Measurements from ENCODE around the gene GLIPR2. TPM values are rescaled to one million over a fixed set of nuclear protein-coding genes. Genes with fewer than 3 reads are reported as not detected.

Gene GLIPR2
- polyA plus RNA-seq, 1 of the 3 experiments (the other 2 are of a cell fraction), result 38.3 TPM

DNA sequence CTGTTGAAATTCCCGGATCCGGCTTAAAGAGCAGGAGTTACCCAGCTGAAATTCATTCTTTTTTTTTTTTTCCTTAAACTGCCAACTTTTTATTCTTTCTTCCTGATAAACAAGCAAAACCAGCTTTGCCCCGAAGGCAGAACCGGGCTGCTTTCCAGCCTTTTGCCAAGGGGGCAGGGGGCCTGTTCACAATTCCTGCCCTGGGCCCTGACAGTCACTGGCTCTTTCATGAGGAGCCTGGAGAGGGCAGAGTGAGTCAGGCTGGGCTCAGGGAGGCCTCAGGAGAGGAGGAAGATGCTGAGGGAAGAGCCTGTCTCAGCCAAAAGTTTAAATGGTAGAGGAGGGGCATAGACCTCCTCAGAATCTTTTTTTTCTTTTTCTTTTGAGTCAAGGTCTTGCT is 4.8 kb downstream of the GLIPR2 start:
- H3K4me2 ChIP-seq, result no peak overlapping the region
- H3K4me1 ChIP-seq (ENCODE audit: control insufficient read depth in 1 of 2, insufficient read depth in 2 of 2, low read depth in 1 of 2, low read length in 1 of 2), result peaks cover 0 to 21% of the 10 kb centered on the region in 2 experiments; a peak in 2 of 4 replicates
- peaks cover 8% of the 10 kb centered on the region for H4K20me1 ChIP-seq (ENCODE audit: insufficient read depth)
- no peak overlapping the region for H3K4me3 ChIP-seq (ENCODE audit: low read depth in 2 of 2, low read length in 1 of 2)
- no peak overlapping the region for H3K27ac ChIP-seq (ENCODE audit: low read depth in 2 of 2, low read length in 1 of 2)
- peaks cover 50% of the 10 kb centered on the region for H3K79me2 ChIP-seq (ENCODE audit: insufficient read depth)
- no peaks in the 10 kb centered on the region for H3F3A ChIP-seq (replicated peaks; ENCODE audit: insufficient read depth)
- no peak overlapping the region for H2AFZ ChIP-seq (ENCODE audit: low read depth)
- TF ChIP-seq SMC3 (IDR thresholded peaks at IDR 0.05; ENCODE audit: low read depth, low read length), result peak; percentile 47
- TF ChIP-seq, protein P1, sequence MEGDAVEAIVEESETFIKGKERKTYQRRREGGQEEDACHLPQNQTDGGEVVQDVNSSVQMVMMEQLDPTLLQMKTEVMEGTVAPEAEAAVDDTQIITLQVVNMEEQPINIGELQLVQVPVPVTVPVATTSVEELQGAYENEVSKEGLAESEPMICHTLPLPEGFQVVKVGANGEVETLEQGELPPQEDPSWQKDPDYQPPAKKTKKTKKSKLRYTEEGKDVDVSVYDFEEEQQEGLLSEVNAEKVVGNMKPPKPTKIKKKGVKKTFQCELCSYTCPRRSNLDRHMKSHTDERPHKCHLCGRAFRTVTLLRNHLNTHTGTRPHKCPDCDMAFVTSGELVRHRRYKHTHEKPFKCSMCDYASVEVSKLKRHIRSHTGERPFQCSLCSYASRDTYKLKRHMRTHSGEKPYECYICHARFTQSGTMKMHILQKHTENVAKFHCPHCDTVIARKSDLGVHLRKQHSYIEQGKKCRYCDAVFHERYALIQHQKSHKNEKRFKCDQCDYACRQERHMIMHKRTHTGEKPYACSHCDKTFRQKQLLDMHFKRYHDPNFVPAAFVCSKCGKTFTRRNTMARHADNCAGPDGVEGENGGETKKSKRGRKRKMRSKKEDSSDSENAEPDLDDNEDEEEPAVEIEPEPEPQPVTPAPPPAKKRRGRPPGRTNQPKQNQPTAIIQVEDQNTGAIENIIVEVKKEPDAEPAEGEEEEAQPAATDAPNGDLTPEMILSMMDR (IDR thresholded peaks at IDR 0.05), result peak; percentile 58
- TF ChIP-seq, protein P2, sequence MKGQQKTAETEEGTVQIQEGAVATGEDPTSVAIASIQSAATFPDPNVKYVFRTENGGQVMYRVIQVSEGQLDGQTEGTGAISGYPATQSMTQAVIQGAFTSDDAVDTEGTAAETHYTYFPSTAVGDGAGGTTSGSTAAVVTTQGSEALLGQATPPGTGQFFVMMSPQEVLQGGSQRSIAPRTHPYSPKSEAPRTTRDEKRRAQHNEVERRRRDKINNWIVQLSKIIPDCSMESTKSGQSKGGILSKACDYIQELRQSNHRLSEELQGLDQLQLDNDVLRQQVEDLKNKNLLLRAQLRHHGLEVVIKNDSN (IDR thresholded peaks at IDR 0.05; ENCODE audit: borderline replicate concordance, low read depth), result no peak
- TF ChIP-seq JUND (IDR thresholded peaks at IDR 0.05), result no peak
- no peak for TF ChIP-seq CHD2 (IDR thresholded peaks at IDR 0.05; ENCODE audit: low read length, partially characterized antibody)
- peak; percentile 63 for TF ChIP-seq RAD21 (IDR thresholded peaks at IDR 0.05; ENCODE audit: low read length)
- H3K27me3 ChIP-seq (ENCODE audit: insufficient read depth), result no peaks in the 10 kb centered on the region
- 77% methylated on average over 4 of the region's 4 CpGs for WGBS (ENCODE audit: low lambda C conversion rate)
- H3K36me3 ChIP-seq (replicated peaks in 1 of 2; ENCODE audit: control insufficient read depth in 1 of 2, insufficient read depth in 2 of 2, low read length in 1 of 2), result peaks cover 0 to 20% of the 10 kb centered on the region in 2 experiments
- H3K9me3 ChIP-seq, result no peaks in the 10 kb centered on the region
- CTCF ChIA-PET, result interaction anchor here (1.1 to 8.1 kb wide), 8 partner anchors 9 to 49 kb away, joined by 3 to 113 read pairs (median 4); partner anchors contain the start of gene CCIN
- H3K9ac ChIP-seq, result no peak overlapping the region
- peak; percentile 54 for DNase-seq
- POLR2A ChIA-PET, result interaction anchor here (0.7 kb wide), 1 partner anchor 10 kb away, joined by 3 read pairs; no protein-coding TSS in a partner anchor
- no peaks in the 10 kb centered on the region for H3K9me2 ChIP-seq

DNA sequence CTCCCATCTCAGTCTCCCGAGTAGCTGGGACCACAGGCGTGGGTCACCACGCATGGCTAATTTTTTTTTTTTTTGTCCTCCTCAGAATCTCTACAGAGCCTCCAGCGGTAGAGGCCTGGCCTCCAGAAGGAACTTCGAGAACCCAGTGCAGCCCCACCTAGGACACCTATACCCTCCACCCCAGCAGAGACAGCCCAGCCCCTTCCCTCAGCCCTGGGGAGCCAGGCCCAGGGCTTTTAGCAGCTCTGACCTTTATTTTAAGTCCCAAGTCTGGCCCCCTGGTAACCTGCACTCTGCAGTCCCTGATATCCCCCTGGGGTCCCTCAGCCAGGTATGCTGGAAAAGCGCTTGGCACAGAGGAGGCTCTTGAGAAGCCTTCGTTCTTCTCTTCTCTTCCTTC is 5.2 kb downstream of the GLIPR2 start:
- H2AFZ ChIP-seq (ENCODE audit: low read depth), result no peak overlapping the region

More for the DNA sequence above, 5.2 kb downstream of the GLIPR2 start:
- no peak overlapping the region for H3K9ac ChIP-seq
- no peaks in the 10 kb centered on the region for H3K27me3 ChIP-seq (ENCODE audit: insufficient read depth)
- H3K79me2 ChIP-seq (ENCODE audit: insufficient read depth), result peaks cover 50% of the 10 kb centered on the region
- TF ChIP-seq ELF1 (IDR thresholded peaks at IDR 0.05), result no peak
- no peak for TF ChIP-seq POLR2AphosphoS5 (IDR thresholded peaks at IDR 0.05; ENCODE audit: low read depth, low read length)
- TF ChIP-seq, protein P3, sequence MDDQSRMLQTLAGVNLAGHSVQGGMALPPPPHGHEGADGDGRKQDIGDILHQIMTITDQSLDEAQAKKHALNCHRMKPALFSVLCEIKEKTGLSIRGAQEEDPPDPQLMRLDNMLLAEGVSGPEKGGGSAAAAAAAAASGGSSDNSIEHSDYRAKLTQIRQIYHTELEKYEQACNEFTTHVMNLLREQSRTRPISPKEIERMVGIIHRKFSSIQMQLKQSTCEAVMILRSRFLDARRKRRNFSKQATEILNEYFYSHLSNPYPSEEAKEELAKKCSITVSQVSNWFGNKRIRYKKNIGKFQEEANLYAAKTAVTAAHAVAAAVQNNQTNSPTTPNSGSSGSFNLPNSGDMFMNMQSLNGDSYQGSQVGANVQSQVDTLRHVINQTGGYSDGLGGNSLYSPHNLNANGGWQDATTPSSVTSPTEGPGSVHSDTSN (IDR thresholded peaks at IDR 0.05), result no peak
- no peak for TF ChIP-seq RFX5 (IDR thresholded peaks at IDR 0.05; ENCODE audit: low read length)
- TF ChIP-seq TCF12 (IDR thresholded peaks at IDR 0.05), result no peak
- no peak for TF ChIP-seq MEF2A (IDR thresholded peaks at IDR 0.05; ENCODE audit: borderline replicate concordance, low read depth)
- TF ChIP-seq FOXJ3 (CRISPR knock-in tag; IDR thresholded peaks at IDR 0.05), result no peak
- TF ChIP-seq EP300 (IDR thresholded peaks at IDR 0.05; ENCODE audit: borderline replicate concordance in 1 of 2, low read depth in 1 of 2, low read length in 1 of 2), result no peak
- TF ChIP-seq, protein P4, sequence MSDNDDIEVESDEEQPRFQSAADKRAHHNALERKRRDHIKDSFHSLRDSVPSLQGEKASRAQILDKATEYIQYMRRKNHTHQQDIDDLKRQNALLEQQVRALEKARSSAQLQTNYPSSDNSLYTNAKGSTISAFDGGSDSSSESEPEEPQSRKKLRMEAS (IDR thresholded peaks at IDR 0.05; ENCODE audit: low read depth), result no peak
- no peak for TF ChIP-seq NFIC (IDR thresholded peaks at IDR 0.05; ENCODE audit: borderline replicate concordance)
- TF ChIP-seq, protein P5, sequence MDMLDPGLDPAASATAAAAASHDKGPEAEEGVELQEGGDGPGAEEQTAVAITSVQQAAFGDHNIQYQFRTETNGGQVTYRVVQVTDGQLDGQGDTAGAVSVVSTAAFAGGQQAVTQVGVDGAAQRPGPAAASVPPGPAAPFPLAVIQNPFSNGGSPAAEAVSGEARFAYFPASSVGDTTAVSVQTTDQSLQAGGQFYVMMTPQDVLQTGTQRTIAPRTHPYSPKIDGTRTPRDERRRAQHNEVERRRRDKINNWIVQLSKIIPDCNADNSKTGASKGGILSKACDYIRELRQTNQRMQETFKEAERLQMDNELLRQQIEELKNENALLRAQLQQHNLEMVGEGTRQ (IDR thresholded peaks at IDR 0.05; ENCODE audit: borderline replicate concordance, low read depth, low read length), result no peak
- peaks cover 0 to 23% of the 10 kb centered on the region in 2 experiments for H3K36me3 ChIP-seq (replicated peaks in 1 of 2; ENCODE audit: control insufficient read depth in 1 of 2, insufficient read depth in 2 of 2, low read length in 1 of 2)
- H3F3A ChIP-seq (replicated peaks; ENCODE audit: insufficient read depth), result no peaks in the 10 kb centered on the region
- no peak for DNase-seq
- peaks cover 0 to 21% of the 10 kb centered on the region in 2 experiments; a peak in 2 of 4 replicates for H3K4me1 ChIP-seq (ENCODE audit: control insufficient read depth in 1 of 2, insufficient read depth in 2 of 2, low read depth in 1 of 2, low read length in 1 of 2)
- peaks cover 8% of the 10 kb centered on the region for H4K20me1 ChIP-seq (ENCODE audit: insufficient read depth)
- no peak overlapping the region for H3K4me2 ChIP-seq
- H3K4me3 ChIP-seq (ENCODE audit: low read depth in 2 of 2, low read length in 1 of 2), result no peak overlapping the region
- no peak overlapping the region for H3K27ac ChIP-seq (ENCODE audit: low read depth in 2 of 2, low read length in 1 of 2)
- no peaks in the 10 kb centered on the region for H3K9me2 ChIP-seq
- ChIA-PET CTCF (interaction anchor here (1.4 to 8.1 kb wide), 5 partner anchors 11 to 50 kb away, joined by 3 to 113 read pairs (median 5); partner anchors contain the start of gene CCIN), POLR2A (interaction anchor here (0.7 kb wide), 1 partner anchor 9 kb away, joined by 3 read pairs; no protein-coding TSS in a partner anchor)
- H3K9me3 ChIP-seq, result no peaks in the 10 kb centered on the region
- WGBS (ENCODE audit: low lambda C conversion rate), result 95% methylated on average over 7 of the region's 7 CpGs

All from SK-N-SH (cell line).